Ishikawa (cell line): ENCODE data around the gene GALNT10.
A peak's percentile ranks its signal among the peaks of the same experiment; 100 is the strongest.

ENCODE experiments used
- CEBPB ChIP-seq: IDR thresholded peaks from 2 replicates; pipeline ENCODE4 v1.6.1; 2012
- CREB1 ChIP-seq: IDR thresholded peaks from 2 replicates; pipeline ENCODE4 v1.6.1; 2012; ENCODE audit warnings: low read depth
- EGR1 ChIP-seq: IDR thresholded peaks from 2 replicates; pipeline ENCODE4 v1.6.1; 2012
- EP300 ChIP-seq: IDR thresholded peaks from 2 replicates; pipeline ENCODE4 v1.6.1; 2012; ENCODE audit warnings: borderline replicate concordance
- FOXM1 ChIP-seq: IDR thresholded peaks from 2 replicates; pipeline ENCODE4 v1.6.1; 2012; ENCODE audit warnings: low read depth, borderline replicate concordance
- NFIC ChIP-seq: IDR thresholded peaks from 2 replicates; pipeline ENCODE4 v1.6.1; 2012
- RAD21 ChIP-seq: IDR thresholded peaks from 2 replicates; pipeline ENCODE4 v1.6.1; 2012; ENCODE audit warnings: low read depth
- TAF1 ChIP-seq: IDR thresholded peaks from 2 replicates; pipeline ENCODE4 v1.6.1; 2012; ENCODE audit warnings: low read depth, mild to moderate bottlenecking
- TCF12 ChIP-seq: IDR thresholded peaks from 2 replicates; pipeline ENCODE4 v1.6.1; 2012; ENCODE audit warnings: low read depth
- TEAD4 ChIP-seq: IDR thresholded peaks from 2 replicates; pipeline ENCODE4 v1.6.1; 2012
- YY1 ChIP-seq: IDR thresholded peaks from 2 replicates; pipeline ENCODE4 v1.6.1; 2012; ENCODE audit warnings: low read depth
- ZBTB7A ChIP-seq: IDR thresholded peaks from 2 replicates; pipeline ENCODE4 v1.6.1; 2012; ENCODE audit warnings: low read depth
- TF ChIP-seq, protein P1 (sequence below): IDR thresholded peaks from 2 replicates; pipeline ENCODE4 v1.6.1; 2012; ENCODE audit warnings: low read depth, mild to moderate bottlenecking
- TF ChIP-seq, protein P2 (sequence below): IDR thresholded peaks from 2 replicates; pipeline ENCODE4 v1.6.1; 2012
- TF ChIP-seq, protein P3 (sequence below): IDR thresholded peaks from 2 replicates; pipeline ENCODE4 v1.6.1; 2012

GALNT10 gene

DNA sequence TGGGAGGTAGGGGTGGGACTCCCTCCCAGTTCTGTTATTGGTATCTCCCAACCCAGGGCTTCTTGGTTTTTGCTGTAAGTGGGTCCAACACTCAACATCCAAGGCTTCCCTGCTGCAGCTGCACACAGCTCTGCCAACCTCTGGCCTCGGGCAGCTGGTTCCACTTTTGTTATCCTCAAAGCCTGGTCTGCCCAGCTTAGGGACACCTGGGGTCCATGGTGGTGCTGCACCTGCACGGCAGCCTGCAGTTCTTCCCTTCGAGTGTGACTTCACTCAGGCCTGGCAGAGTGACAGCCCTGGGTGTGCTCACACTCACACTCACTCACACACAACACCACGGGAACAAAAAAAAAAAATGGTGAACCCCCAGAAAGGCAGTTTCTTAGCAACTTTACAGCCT is 239.9 kb downstream of the GALNT10 start:
- TF ChIP-seq CEBPB (no peak), FOXM1 (no peak), ZBTB7A (no peak), TAF1 (no peak), TCF12 (no peak), CREB1 (no peak), EGR1 (no peak), TEAD4 (no peak), YY1 (no peak), RAD21 (no peak), EP300 (no peak), NFIC (no peak)
- TF ChIP-seq, protein P1, sequence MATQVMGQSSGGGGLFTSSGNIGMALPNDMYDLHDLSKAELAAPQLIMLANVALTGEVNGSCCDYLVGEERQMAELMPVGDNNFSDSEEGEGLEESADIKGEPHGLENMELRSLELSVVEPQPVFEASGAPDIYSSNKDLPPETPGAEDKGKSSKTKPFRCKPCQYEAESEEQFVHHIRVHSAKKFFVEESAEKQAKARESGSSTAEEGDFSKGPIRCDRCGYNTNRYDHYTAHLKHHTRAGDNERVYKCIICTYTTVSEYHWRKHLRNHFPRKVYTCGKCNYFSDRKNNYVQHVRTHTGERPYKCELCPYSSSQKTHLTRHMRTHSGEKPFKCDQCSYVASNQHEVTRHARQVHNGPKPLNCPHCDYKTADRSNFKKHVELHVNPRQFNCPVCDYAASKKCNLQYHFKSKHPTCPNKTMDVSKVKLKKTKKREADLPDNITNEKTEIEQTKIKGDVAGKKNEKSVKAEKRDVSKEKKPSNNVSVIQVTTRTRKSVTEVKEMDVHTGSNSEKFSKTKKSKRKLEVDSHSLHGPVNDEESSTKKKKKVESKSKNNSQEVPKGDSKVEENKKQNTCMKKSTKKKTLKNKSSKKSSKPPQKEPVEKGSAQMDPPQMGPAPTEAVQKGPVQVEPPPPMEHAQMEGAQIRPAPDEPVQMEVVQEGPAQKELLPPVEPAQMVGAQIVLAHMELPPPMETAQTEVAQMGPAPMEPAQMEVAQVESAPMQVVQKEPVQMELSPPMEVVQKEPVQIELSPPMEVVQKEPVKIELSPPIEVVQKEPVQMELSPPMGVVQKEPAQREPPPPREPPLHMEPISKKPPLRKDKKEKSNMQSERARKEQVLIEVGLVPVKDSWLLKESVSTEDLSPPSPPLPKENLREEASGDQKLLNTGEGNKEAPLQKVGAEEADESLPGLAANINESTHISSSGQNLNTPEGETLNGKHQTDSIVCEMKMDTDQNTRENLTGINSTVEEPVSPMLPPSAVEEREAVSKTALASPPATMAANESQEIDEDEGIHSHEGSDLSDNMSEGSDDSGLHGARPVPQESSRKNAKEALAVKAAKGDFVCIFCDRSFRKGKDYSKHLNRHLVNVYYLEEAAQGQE: no peak
- TF ChIP-seq, protein P2, sequence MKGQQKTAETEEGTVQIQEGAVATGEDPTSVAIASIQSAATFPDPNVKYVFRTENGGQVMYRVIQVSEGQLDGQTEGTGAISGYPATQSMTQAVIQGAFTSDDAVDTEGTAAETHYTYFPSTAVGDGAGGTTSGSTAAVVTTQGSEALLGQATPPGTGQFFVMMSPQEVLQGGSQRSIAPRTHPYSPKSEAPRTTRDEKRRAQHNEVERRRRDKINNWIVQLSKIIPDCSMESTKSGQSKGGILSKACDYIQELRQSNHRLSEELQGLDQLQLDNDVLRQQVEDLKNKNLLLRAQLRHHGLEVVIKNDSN: no peak
- TF ChIP-seq, protein P3, sequence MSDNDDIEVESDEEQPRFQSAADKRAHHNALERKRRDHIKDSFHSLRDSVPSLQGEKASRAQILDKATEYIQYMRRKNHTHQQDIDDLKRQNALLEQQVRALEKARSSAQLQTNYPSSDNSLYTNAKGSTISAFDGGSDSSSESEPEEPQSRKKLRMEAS: no peak

DNA sequence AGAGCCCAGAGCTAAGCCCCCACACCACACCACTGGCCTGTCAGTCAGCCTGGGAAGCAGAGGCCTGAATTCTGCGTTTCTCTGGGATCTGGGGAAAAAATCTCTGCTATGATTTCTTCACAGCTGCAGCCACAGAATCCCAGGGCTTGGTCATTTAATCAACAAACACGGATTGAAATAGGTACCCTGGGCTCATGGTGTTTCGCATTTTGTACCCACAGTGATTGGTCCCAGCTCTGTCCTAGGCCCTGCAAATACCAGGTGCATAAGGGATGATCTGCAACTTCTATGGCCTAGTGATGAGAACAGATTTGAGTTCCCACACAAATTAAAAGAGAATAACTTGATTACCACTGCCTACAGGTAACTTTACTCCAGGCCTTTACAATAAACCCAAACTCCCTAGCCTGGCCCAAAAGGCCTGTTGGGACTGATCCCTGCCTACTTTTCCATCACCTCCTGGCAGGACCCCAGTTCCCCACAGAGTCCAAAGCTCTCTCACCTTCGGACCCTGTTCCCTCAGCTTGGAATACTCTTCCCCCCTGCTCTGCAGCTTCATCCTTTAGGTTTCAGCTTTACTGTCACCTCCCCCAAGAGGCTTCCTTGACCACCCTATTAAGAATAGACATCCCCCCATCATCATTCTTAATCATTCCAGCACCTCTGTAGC is 240.6 kb downstream of the GALNT10 start:
- TF ChIP-seq TEAD4 (no peak), EGR1 (no peak), CEBPB (no peak)
- TF ChIP-seq, protein P2: no peak

DNA sequence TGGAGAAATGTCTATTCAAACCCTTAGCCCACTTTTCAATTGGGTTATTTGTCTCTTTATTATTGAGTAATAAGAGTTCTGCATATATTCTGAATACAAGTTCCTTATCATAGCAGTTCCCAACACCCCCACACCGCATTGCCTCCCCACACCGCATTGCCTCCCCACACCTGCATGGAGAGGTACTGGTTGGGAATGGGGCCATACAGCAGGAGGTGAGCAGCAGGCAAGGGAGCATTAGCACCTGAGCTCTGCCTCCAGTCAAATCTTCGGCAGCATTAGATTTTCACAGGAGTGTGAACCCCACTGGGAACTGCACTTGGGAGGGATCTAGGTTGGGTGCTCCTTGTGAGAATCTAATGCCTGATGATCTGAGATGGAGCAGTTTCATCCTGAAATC is 244.7 kb downstream of the GALNT10 start:
- no peak for TF ChIP-seq RAD21

DNA sequence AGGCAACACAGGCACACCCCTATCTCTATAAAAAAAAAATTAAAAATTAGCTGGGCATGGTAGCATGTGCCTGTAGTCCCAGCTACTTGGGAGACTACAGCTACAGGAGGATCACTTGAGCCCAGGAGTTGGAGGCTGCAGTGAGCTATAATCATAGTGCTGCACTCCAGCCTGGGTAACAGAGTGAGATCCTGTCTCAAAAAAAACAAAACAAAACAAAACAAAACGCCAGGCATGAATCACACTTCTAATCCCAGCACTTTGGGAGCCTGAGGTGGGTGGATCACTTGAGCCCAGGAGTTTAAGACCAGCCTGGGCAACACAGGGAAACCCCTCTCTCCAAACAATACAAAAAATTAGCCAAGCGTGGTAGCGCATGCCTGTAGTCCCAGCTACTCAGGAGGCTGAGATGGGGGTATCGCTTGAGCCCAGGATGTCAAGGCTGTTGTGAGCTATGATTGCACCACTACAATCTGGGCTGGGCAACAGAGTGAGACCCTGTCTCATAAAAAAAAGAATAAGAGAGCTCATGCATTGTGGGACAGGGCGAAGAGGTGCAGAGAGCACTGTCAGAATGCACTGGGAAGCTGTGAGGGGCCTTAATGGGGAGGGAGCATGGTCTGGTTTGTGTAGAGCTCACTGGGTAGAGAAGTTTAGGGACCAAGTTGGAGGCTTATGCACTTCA is 246.9 kb downstream of the GALNT10 start:
- TF ChIP-seq RAD21 (no peak), CREB1 (no peak), NFIC (no peak), TCF12 (no peak), FOXM1 (no peak), EP300 (no peak), TAF1 (no peak), ZBTB7A (no peak), CEBPB (no peak), TEAD4 (no peak), EGR1 (no peak)
- TF ChIP-seq, protein P3: no peak
- TF ChIP-seq, protein P2: no peak

DNA sequence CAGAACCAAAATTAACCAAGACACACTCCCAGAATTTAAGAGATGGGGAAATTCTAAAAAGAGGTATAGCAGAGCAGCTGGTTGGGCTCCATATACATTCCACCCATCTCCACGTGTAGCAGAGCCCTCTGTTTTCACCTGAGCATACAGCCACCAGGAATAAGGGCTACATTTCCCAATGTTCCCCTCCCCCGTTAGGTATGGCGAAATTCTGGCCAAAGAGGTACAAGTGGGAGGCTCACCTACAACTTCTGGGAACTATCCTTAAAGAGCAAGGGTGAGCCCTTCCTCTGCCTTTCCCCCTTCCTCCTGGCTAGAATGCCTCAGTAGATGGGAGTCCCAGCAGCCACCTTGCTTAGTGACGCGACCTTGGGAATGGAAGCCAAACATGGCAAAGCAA is 250.0 kb downstream of the GALNT10 start:
- TF ChIP-seq CEBPB: 0 out of 2 replicates have a peak, but pooled peaks have one; percentile 17
- TF ChIP-seq EGR1: no peak
- TF ChIP-seq, protein P3: no peak

DNA sequence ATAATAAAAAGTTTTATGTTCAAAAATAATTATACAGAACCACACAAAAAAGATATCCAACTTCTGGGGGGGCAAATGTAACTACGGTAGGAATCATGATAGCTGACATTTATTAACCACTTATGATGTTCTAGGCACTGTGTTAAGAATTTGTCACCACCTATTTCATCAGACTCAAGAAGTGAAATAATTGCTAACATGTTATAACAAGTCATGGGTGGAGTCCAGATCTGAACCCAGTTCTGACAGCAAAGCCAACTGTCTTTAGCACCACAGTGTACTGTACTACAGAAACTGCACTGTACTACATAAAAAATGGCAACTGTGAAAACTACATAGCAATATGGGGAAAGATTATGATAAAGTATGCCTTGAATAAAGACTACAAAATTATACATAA is 252.3 kb downstream of the GALNT10 start:
- TF ChIP-seq CEBPB: no peak
- no peak for TF ChIP-seq EP300
- no peak for TF ChIP-seq CREB1
- TF ChIP-seq, protein P3: no peak
- no peak for TF ChIP-seq YY1
- TF ChIP-seq, protein P1: no peak
- no peak for TF ChIP-seq TEAD4
- TF ChIP-seq TCF12: no peak
